DND-41 (cell line): ENCODE measurements around the gene TMEFF2.

ENCODE experiments used
- CTCF ChIP-seq: IDR thresholded peaks from 2 replicates; pipeline ENCODE4 v1.5.1; 2012; ENCODE audit warnings: borderline replicate concordance, low read length, moderate library complexity, mild to moderate bottlenecking; ENCODE audit not compliant: poor library complexity, severe bottlenecking; ENCODE audit errors: extremely low read depth
- EZH2 ChIP-seq: IDR thresholded peaks from 3 replicates; pipeline ENCODE4 v1.6.1; 2012; ENCODE audit warnings: borderline replicate concordance, low read depth, mild to moderate bottlenecking, moderate library complexity, low read length, inconsistent platforms; ENCODE audit not compliant: severe bottlenecking

GRCh38 chr2:192010073-192010472 lies 184.7 kb downstream of the TMEFF2 start:
- TF ChIP-seq EZH2: no peak
- no peak for TF ChIP-seq CTCF
